ENCODE results near the gene HOXA10. TPM values are rescaled to one million over a fixed set of nuclear protein-coding genes. Genes with fewer than 3 reads are reported as not detected.

The HOXA10 gene
- polyA plus RNA-seq, 2 donors, result 0.09 to 0.16 TPM

GRCh38 chr7:27185854-27186667, 11.9 kb upstream of the HOXA10 start:
- Histone ChIP-seq H3K36me3 (ENCODE audit: control insufficient read depth in 2 of 2, insufficient read depth in 2 of 2, low read length in 1 of 2) (no peaks in the 10 kb centered on the region), H3K27ac (ENCODE audit: low read depth in 2 of 2, low read length in 1 of 2) (no peak overlapping the region), H3K27me3 (ENCODE audit: control insufficient read depth in 1 of 2, insufficient read depth in 2 of 2, low read length in 2 of 2) (peaks cover 4 to 73% of the 10 kb centered on the region in 2 donors), H3K4me3 (ENCODE audit: low read depth in 1 of 2, low read length in 2 of 2) (no peak overlapping the region), H3K4me1 (ENCODE audit: control insufficient read depth in 2 of 2, insufficient read depth in 2 of 2, low read length in 1 of 2) (peaks cover 20 to 23% of the 10 kb centered on the region in 2 donors), H3K9me3 (ENCODE audit: control insufficient read depth in 2 of 2, insufficient read depth in 1 of 2, low read depth in 1 of 2, low read length in 1 of 2) (peaks cover 0 to 6% of the 10 kb centered on the region in 2 donors)
- WGBS, 2 donors, result 12 to 15% methylated on average over 24 of the region's 24 CpGs

GRCh38 chr7:27185013-27185853, 11.1 kb upstream of the HOXA10 start, which contains the start of gene HOXA11:
Gene HOXA11, minus strand, starts transcription at chr7:27185232. Its CDS starts 88 bp downstream, at chr7:27185144.
- Histone ChIP-seq H3K9me3 (ENCODE audit: control insufficient read depth in 2 of 2, insufficient read depth in 1 of 2, low read depth in 1 of 2, low read length in 1 of 2) (peaks cover 0 to 6% of the 10 kb centered on the region in 2 donors), H3K27ac (ENCODE audit: low read depth in 2 of 2, low read length in 1 of 2) (no peak within 1 kb of the TSS), H3K36me3 (ENCODE audit: control insufficient read depth in 2 of 2, insufficient read depth in 2 of 2, low read length in 1 of 2) (no peaks in the 10 kb centered on the region), H3K4me3 (ENCODE audit: low read depth in 1 of 2, low read length in 2 of 2) (peak within 1 kb of the TSS; percentile 33 to 44), H3K4me1 (ENCODE audit: control insufficient read depth in 2 of 2, insufficient read depth in 2 of 2, low read length in 1 of 2) (peaks cover 19 to 23% of the 10 kb centered on the region in 2 donors), H3K27me3 (ENCODE audit: control insufficient read depth in 1 of 2, insufficient read depth in 2 of 2, low read length in 2 of 2) (peaks cover 7 to 71% of the 10 kb centered on the region in 2 donors)
- 9 to 12% methylated on average over 43 of the region's 43 CpGs for WGBS, 2 donors

GRCh38 chr7:27184337-27185012, 10.4 kb upstream of the HOXA10 start:
- Histone ChIP-seq H3K27me3 (ENCODE audit: control insufficient read depth in 1 of 2, insufficient read depth in 2 of 2, low read length in 2 of 2) (peaks cover 7 to 76% of the 10 kb centered on the region in 2 donors), H3K27ac (ENCODE audit: low read depth in 2 of 2, low read length in 1 of 2) (no peak overlapping the region), H3K9me3 (ENCODE audit: control insufficient read depth in 2 of 2, insufficient read depth in 1 of 2, low read depth in 1 of 2, low read length in 1 of 2) (peaks cover 0 to 3% of the 10 kb centered on the region in 2 donors), H3K36me3 (ENCODE audit: control insufficient read depth in 2 of 2, insufficient read depth in 2 of 2, low read length in 1 of 2) (no peaks in the 10 kb centered on the region), H3K4me1 (ENCODE audit: control insufficient read depth in 2 of 2, insufficient read depth in 2 of 2, low read length in 1 of 2) (peaks cover 19 to 25% of the 10 kb centered on the region in 2 donors), H3K4me3 (ENCODE audit: low read depth in 1 of 2, low read length in 2 of 2) (peak overlapping the region; percentile 33 to 44)
- WGBS, 2 donors, result 2 to 3% methylated on average over 65 to 72 of the region's 72 CpGs

- Histone ChIP-seq H3K27ac (ENCODE audit: low read depth in 2 of 2, low read length in 1 of 2) (no peak overlapping the region), H3K27me3 (ENCODE audit: control insufficient read depth in 1 of 2, insufficient read depth in 2 of 2, low read length in 2 of 2) (peaks cover 7 to 70% of the 10 kb centered on the region in 2 donors), H3K4me1 (ENCODE audit: control insufficient read depth in 2 of 2, insufficient read depth in 2 of 2, low read length in 1 of 2) (peaks cover 14 to 21% of the 10 kb centered on the region in 2 donors), H3K9me3 (ENCODE audit: control insufficient read depth in 2 of 2, insufficient read depth in 1 of 2, low read depth in 1 of 2, low read length in 1 of 2) (peaks cover 0 to 3% of the 10 kb centered on the region in 2 donors), H3K4me3 (ENCODE audit: low read depth in 1 of 2, low read length in 2 of 2) (peak overlapping the region in 1 of 2 donors; percentile 44), H3K36me3 (ENCODE audit: control insufficient read depth in 2 of 2, insufficient read depth in 2 of 2, low read length in 1 of 2) (no peaks in the 10 kb centered on the region)
- WGBS, 2 donors, result 6 to 8% methylated on average over 30 of the region's 30 CpGs
These were observed 9.7 kb upstream of the HOXA10 start for GRCh38 chr7:27183682-27184336.

GRCh38 chr7:27182861-27183681, 9.0 kb upstream of the HOXA10 start:
- H3K36me3 ChIP-seq (ENCODE audit: control insufficient read depth in 2 of 2, insufficient read depth in 2 of 2, low read length in 1 of 2), result no peaks in the 10 kb centered on the region
- WGBS, 2 donors, result 14 to 15% methylated on average over 36 to 39 of the region's 39 CpGs
- H3K4me1 ChIP-seq (ENCODE audit: control insufficient read depth in 2 of 2, insufficient read depth in 2 of 2, low read length in 1 of 2), result peaks cover 7 to 19% of the 10 kb centered on the region in 2 donors
- H3K27ac ChIP-seq (ENCODE audit: low read depth in 2 of 2, low read length in 1 of 2), result no peak overlapping the region
- no peak overlapping the region for H3K4me3 ChIP-seq (ENCODE audit: low read depth in 1 of 2, low read length in 2 of 2)
- H3K9me3 ChIP-seq (ENCODE audit: control insufficient read depth in 2 of 2, insufficient read depth in 1 of 2, low read depth in 1 of 2, low read length in 1 of 2), result peaks cover 0 to 3% of the 10 kb centered on the region in 2 donors
- peaks cover 7 to 64% of the 10 kb centered on the region in 2 donors for H3K27me3 ChIP-seq (ENCODE audit: control insufficient read depth in 1 of 2, insufficient read depth in 2 of 2, low read length in 2 of 2)

GRCh38 chr7:27182285-27182841, 8.2 kb upstream of the HOXA10 start:
- no peaks in the 10 kb centered on the region for H3K36me3 ChIP-seq (ENCODE audit: control insufficient read depth in 2 of 2, insufficient read depth in 2 of 2, low read length in 1 of 2)
- no peak overlapping the region for H3K27ac ChIP-seq (ENCODE audit: low read depth in 2 of 2, low read length in 1 of 2)
- H3K27me3 ChIP-seq (ENCODE audit: control insufficient read depth in 1 of 2, insufficient read depth in 2 of 2, low read length in 2 of 2), result peaks cover 7 to 58% of the 10 kb centered on the region in 2 donors
- 31 to 36% methylated on average over 4 of the region's 4 CpGs for WGBS, 2 donors
- H3K4me1 ChIP-seq (ENCODE audit: control insufficient read depth in 2 of 2, insufficient read depth in 2 of 2, low read length in 1 of 2), result peaks cover 3 to 14% of the 10 kb centered on the region in 2 donors
- H3K4me3 ChIP-seq (ENCODE audit: low read depth in 1 of 2, low read length in 2 of 2), result no peak overlapping the region
- H3K9me3 ChIP-seq (ENCODE audit: control insufficient read depth in 2 of 2, insufficient read depth in 1 of 2, low read depth in 1 of 2, low read length in 1 of 2), result peaks cover 0 to 3% of the 10 kb centered on the region in 2 donors

- Histone ChIP-seq H3K36me3 (ENCODE audit: control insufficient read depth in 2 of 2, insufficient read depth in 2 of 2, low read length in 1 of 2) (no peaks in the 10 kb centered on the region), H3K27ac (ENCODE audit: low read depth in 2 of 2, low read length in 1 of 2) (no peak overlapping the region), H3K4me3 (ENCODE audit: low read depth in 1 of 2, low read length in 2 of 2) (no peak overlapping the region), H3K4me1 (ENCODE audit: control insufficient read depth in 2 of 2, insufficient read depth in 2 of 2, low read length in 1 of 2) (peaks cover 3 to 14% of the 10 kb centered on the region in 2 donors), H3K9me3 (ENCODE audit: control insufficient read depth in 2 of 2, insufficient read depth in 1 of 2, low read depth in 1 of 2, low read length in 1 of 2) (peaks cover 0 to 3% of the 10 kb centered on the region in 2 donors), H3K27me3 (ENCODE audit: control insufficient read depth in 1 of 2, insufficient read depth in 2 of 2, low read length in 2 of 2) (peaks cover 7 to 56% of the 10 kb centered on the region in 2 donors)
- 60 to 69% methylated on average over 4 of the region's 4 CpGs for WGBS, 2 donors
These were observed 7.7 kb upstream of the HOXA10 start for GRCh38 chr7:27181795-27182275.
